Mesodermal cell (in vitro differentiated cells): ENCODE data around the gene CHCHD3.

Source experiments
- H3K27ac ChIP-seq: 2 replicates; pipeline ENCODE4 v1.7.0; 2013; ENCODE audit warnings: mild to moderate bottlenecking, low read depth, low read length, moderate library complexity; ENCODE audit not compliant: severe bottlenecking
- H3K36me3 ChIP-seq: 2 replicates; pipeline ENCODE4 v1.7.1; 2013; ENCODE audit warnings: mild to moderate bottlenecking, low read length, moderate library complexity; ENCODE audit not compliant: control insufficient read depth, insufficient read depth
- H3K4me1 ChIP-seq: one replicate; pipeline ENCODE4 v1.7.1; 2013; ENCODE audit warnings: mild to moderate bottlenecking, low read length; ENCODE audit not compliant: insufficient read depth, control insufficient read depth, poor library complexity, severe bottlenecking
- H3K4me3 ChIP-seq: 2 replicates; pipeline ENCODE4 v1.7.0; 2013; ENCODE audit warnings: low read length, control low read depth, mild to moderate bottlenecking; ENCODE audit not compliant: insufficient read depth, poor library complexity, severe bottlenecking; ENCODE audit errors: extremely low read depth
- H3K9me3 ChIP-seq: 2 replicates; pipeline ENCODE4 v1.7.1; 2013; ENCODE audit warnings: mild to moderate bottlenecking, low read length, moderate library complexity; ENCODE audit not compliant: control insufficient read depth
- WGBS, 2 experiments: methylation state at CpG; one replicate each; pipeline ENCODE4 v1.1.5; 2013; ENCODE audit warnings: missing lambda C conversion rate in 2 of 2; ENCODE audit not compliant: insufficient coverage in 2 of 2; 5-methylcytosine and 5-hydroxymethylcytosine counted together

The CHCHD3 gene

GRCh38 chr7:133077394-133077793, 4.5 kb downstream of the CHCHD3 start:
- no CpG with 5 or more reads among the region's 4 CpGs for WGBS, 2 experiments
- Histone ChIP-seq H3K4me3 (no peak overlapping the region), H3K27ac (no peak overlapping the region), H3K36me3 (peaks cover 33% of the 10 kb centered on the region), H3K4me1 (no peaks in the 10 kb centered on the region), H3K9me3 (no peaks in the 10 kb centered on the region)

- Histone ChIP-seq H3K9me3 (no peaks in the 10 kb centered on the region), H3K36me3 (peaks cover 33% of the 10 kb centered on the region), H3K4me1 (no peaks in the 10 kb centered on the region), H3K4me3 (no peak overlapping the region), H3K27ac (no peak overlapping the region)
- WGBS, 2 experiments = 100% methylated on average over 2 of the region's 2 CpGs
Measured at GRCh38 chr7:133076142-133076541, 5.7 kb downstream of the CHCHD3 start.

GRCh38 chr7:133071506-133071905, 10.4 kb downstream of the CHCHD3 start:
- Histone ChIP-seq H3K36me3 (peaks cover 43% of the 10 kb centered on the region), H3K4me3 (no peak overlapping the region), H3K4me1 (no peaks in the 10 kb centered on the region), H3K9me3 (no peaks in the 10 kb centered on the region), H3K27ac (no peak overlapping the region)
- WGBS, 2 experiments = no CpG with 5 or more reads among the region's 2 CpGs

- H3K9me3 ChIP-seq = no peaks in the 10 kb centered on the region
- no peaks in the 10 kb centered on the region for H3K4me1 ChIP-seq
- H3K27ac ChIP-seq = no peak overlapping the region
- WGBS, 2 experiments = 50 to 86% methylated on average over 1 of the region's 2 CpGs
- peaks cover 39% of the 10 kb centered on the region for H3K36me3 ChIP-seq
- no peak overlapping the region for H3K4me3 ChIP-seq
Measured at GRCh38 chr7:133070562-133070961, 11.3 kb downstream of the CHCHD3 start.

GRCh38 chr7:133065301-133065700, 16.6 kb downstream of the CHCHD3 start:
- Histone ChIP-seq H3K36me3 (peaks cover 27% of the 10 kb centered on the region), H3K4me1 (no peaks in the 10 kb centered on the region), H3K4me3 (no peak overlapping the region), H3K27ac (no peak overlapping the region), H3K9me3 (no peaks in the 10 kb centered on the region)
- no CpG with 5 or more reads among the region's 1 CpG for WGBS, 2 experiments

GRCh38 chr7:133064082-133064820, 17.6 kb downstream of the CHCHD3 start:
- Histone ChIP-seq H3K4me3 (no peak overlapping the region), H3K36me3 (peaks cover 29% of the 10 kb centered on the region), H3K9me3 (no peaks in the 10 kb centered on the region), H3K4me1 (no peaks in the 10 kb centered on the region), H3K27ac (no peak overlapping the region)
- 89 to 100% methylated on average over 1 to 2 of the region's 4 CpGs for WGBS, 2 experiments

- Histone ChIP-seq H3K27ac (no peak overlapping the region), H3K4me3 (no peak overlapping the region), H3K4me1 (no peaks in the 10 kb centered on the region), H3K36me3 (peaks cover 5% of the 10 kb centered on the region), H3K9me3 (no peaks in the 10 kb centered on the region)
- 89 to 100% methylated on average over 1 to 2 of the region's 2 CpGs for WGBS, 2 experiments
Measured at GRCh38 chr7:133061792-133062191, 20.1 kb downstream of the CHCHD3 start.

GRCh38 chr7:133061357-133061756, 20.5 kb downstream of the CHCHD3 start:
- H3K4me3 ChIP-seq = no peak overlapping the region
- H3K9me3 ChIP-seq = no peaks in the 10 kb centered on the region
- 86% methylated on average over 1 of the region's 2 CpGs; no CpG with 5 or more reads in 1 of the 2 experiments for WGBS, 2 experiments
- no peak overlapping the region for H3K27ac ChIP-seq
- peaks cover 5% of the 10 kb centered on the region for H3K36me3 ChIP-seq
- H3K4me1 ChIP-seq = no peaks in the 10 kb centered on the region

GRCh38 chr7:133060004-133060403, 21.9 kb downstream of the CHCHD3 start:
- Histone ChIP-seq H3K4me3 (no peak overlapping the region), H3K4me1 (no peaks in the 10 kb centered on the region), H3K36me3 (peaks cover 3% of the 10 kb centered on the region), H3K9me3 (no peaks in the 10 kb centered on the region), H3K27ac (no peak overlapping the region)
- WGBS, 2 experiments = 90 to 96% methylated on average over 4 to 5 of the region's 6 CpGs

GRCh38 chr7:133059263-133059662, 22.6 kb downstream of the CHCHD3 start:
- H3K27ac ChIP-seq = no peak overlapping the region
- peaks cover 3% of the 10 kb centered on the region for H3K36me3 ChIP-seq
- no peak overlapping the region for H3K4me3 ChIP-seq
- H3K4me1 ChIP-seq = no peaks in the 10 kb centered on the region
- WGBS, 2 experiments = 95% methylated on average over 2 of the region's 6 CpGs; no CpG with 5 or more reads in 1 of the 2 experiments
- no peaks in the 10 kb centered on the region for H3K9me3 ChIP-seq
